SIG-M5 treated with dmso at 0.1 percent for 504 hours (cell line): ENCODE measurements around the gene CFAP90.

ENCODE experiments used
- DNase-seq: peaks from one replicate; lab custom pipeline; 2025; ENCODE audit not compliant: unreplicated experiment; lab: John Stamatoyannopoulos, UW

The CFAP90 gene

GRCh38 chr5:7825630-7826029, 25.3 kb downstream of the CFAP90 start:
- no peak for DNase-seq

- no peak for DNase-seq
These were observed 25.9 kb downstream of the CFAP90 start for GRCh38 chr5:7824995-7825394.

GRCh38 chr5:7823594-7823993, 27.3 kb downstream of the CFAP90 start:
- no peak for DNase-seq

- DNase-seq: no peak
These were observed 28.5 kb downstream of the CFAP90 start for GRCh38 chr5:7822449-7822848.

GRCh38 chr5:7816535-7816901, 34.4 kb downstream of the CFAP90 start:
- DNase-seq: no peak

- peak; percentile 82 for DNase-seq
These were observed 34.9 kb downstream of the CFAP90 start for GRCh38 chr5:7815892-7816534.

GRCh38 chr5:7814816-7815215, 36.1 kb downstream of the CFAP90 start:
- DNase-seq: no peak

GRCh38 chr5:7813576-7813975, 37.4 kb downstream of the CFAP90 start:
- no peak for DNase-seq

GRCh38 chr5:7813007-7813406, 37.9 kb downstream of the CFAP90 start:
- no peak for DNase-seq

GRCh38 chr5:7811715-7812114, 39.2 kb downstream of the CFAP90 start:
- no peak for DNase-seq

GRCh38 chr5:7808998-7809397, 41.9 kb downstream of the CFAP90 start:
- DNase-seq: no peak

- no peak for DNase-seq
These were observed 45.6 kb downstream of the CFAP90 start for GRCh38 chr5:7805379-7805778.

GRCh38 chr5:7803937-7804336, 47.0 kb downstream of the CFAP90 start:
- DNase-seq: no peak

- peak; percentile 93 for DNase-seq
These were observed 48.1 kb downstream of the CFAP90 start for GRCh38 chr5:7802855-7803254.

- DNase-seq: no peak
These were observed 48.9 kb downstream of the CFAP90 start for GRCh38 chr5:7801891-7802614.

GRCh38 chr5:7795306-7795705, 55.6 kb downstream of the CFAP90 start:
- no peak for DNase-seq

GRCh38 chr5:7794823-7795222, 56.1 kb downstream of the CFAP90 start:
- DNase-seq: no peak

GRCh38 chr5:7794311-7794710, 56.6 kb downstream of the CFAP90 start:
- no peak for DNase-seq

- DNase-seq: no peak
These were observed 57.0 kb downstream of the CFAP90 start for GRCh38 chr5:7793895-7794294.

GRCh38 chr5:7789567-7789966, 61.4 kb downstream of the CFAP90 start:
- DNase-seq: no peak

- no peak for DNase-seq
These were observed 63.2 kb downstream of the CFAP90 start for GRCh38 chr5:7787770-7788169.

GRCh38 chr5:7784683-7785380, 66.1 kb downstream of the CFAP90 start:
- no peak for DNase-seq
